ENCODE results near the gene JAGN1. TPM values are rescaled to one million over a fixed set of nuclear protein-coding genes. Genes with fewer than 3 reads are reported as not detected.
"Not testable (repeated sequence)": the region's sequence is repeated elsewhere in the genome, so short reads cannot be mapped to it uniquely, and the experiment has no call there.

JAGN1 gene
- total and polyA plus RNA-seq, 2 donors, result 24.2 to 37.5 TPM

DNA sequence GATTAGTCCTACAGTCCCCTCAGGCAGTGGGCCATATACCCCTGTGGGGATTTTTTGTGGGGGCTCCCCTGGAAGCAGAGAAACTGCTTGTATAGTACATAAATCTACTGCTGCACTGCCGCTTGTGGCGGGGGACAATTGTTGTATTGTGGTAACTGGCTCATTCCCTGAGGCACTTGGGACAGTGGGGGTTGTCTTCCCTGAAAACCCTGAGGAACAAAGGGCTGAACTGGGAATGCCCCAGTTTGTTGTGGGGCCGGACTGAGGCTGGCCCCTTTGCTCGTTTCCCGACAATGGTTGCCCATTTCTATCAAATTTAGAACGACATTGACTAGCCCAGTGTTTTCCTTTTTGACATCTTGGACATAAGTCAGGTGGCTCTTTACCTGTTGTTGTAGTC is 39.0 kb upstream of the JAGN1 start:
- not testable (repeated sequence) for H3K4me3 ChIP-seq (ENCODE audit: low read length in 2 of 2); H3K27me3 ChIP-seq (ENCODE audit: control insufficient read depth in 2 of 2, insufficient read depth in 1 of 2, low read length in 1 of 2); H3K9me3 ChIP-seq (ENCODE audit: control insufficient read depth in 2 of 2, insufficient read depth in 1 of 2, low read length in 1 of 2); H3K27ac ChIP-seq (ENCODE audit: low read depth in 1 of 2, low read length in 1 of 2); DNase-seq (ENCODE audit: low read depth in 6 of 9, low spot score in 9 of 9); H3K36me3 ChIP-seq (ENCODE audit: control insufficient read depth in 2 of 2, insufficient read depth in 2 of 2, low read length in 1 of 2); H3K4me1 ChIP-seq (ENCODE audit: control insufficient read depth in 2 of 2, insufficient read depth in 2 of 2, low read length in 2 of 2)
- 94% methylated on average over 6 of the region's 6 CpGs for WGBS

DNA sequence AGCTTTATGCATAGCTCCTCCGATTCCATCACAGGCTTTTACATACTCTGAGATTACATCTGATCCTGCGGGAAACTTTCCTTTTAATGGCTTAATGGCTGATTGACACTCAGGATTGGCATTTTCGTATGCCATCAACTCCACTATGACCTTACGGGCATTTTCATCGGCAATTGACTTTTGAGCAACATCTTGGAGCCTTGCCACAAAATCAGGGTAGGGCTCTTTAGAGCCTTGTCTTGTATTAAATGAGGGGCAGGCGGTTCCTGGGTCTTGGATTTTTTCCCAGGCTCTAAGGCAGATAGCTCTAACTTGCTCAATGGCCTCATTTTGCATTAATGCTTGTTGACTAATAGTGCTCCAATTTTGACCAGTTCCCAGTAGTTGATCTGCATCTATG is 38.5 kb upstream of the JAGN1 start:
- H3K9me3 ChIP-seq (ENCODE audit: control insufficient read depth in 2 of 2, insufficient read depth in 1 of 2, low read length in 1 of 2); DNase-seq (ENCODE audit: low read depth in 6 of 9, low spot score in 9 of 9): not testable (repeated sequence)
- 90% methylated on average over 6 of the region's 6 CpGs for WGBS

DNA sequence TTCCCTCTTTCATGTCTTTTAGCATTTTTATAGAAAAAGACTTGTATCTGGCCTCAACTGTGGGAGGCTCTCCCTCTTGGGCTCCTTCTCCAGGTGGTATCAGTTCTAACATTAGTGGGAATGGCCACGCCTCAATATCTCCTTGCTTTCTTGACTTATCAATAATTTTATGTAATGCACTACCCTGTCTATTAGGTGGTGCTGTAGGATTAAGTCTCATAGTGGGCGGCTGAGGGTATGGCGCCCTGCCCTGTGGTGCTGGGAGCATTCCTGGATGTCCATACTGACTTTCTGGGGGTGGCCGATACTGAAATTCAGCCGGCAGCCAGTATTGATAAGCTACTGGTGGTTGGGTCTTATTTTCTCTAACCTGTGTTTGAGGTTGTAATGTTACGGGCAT is 37.9 kb upstream of the JAGN1 start:
- H3K4me3 ChIP-seq (ENCODE audit: low read length in 2 of 2), result no peak overlapping the region
- no peak for DNase-seq (ENCODE audit: low read depth in 6 of 9, low spot score in 9 of 9)
- 98% methylated on average over 6 of the region's 6 CpGs for WGBS

More for the DNA sequence above, 38.5 kb upstream of the JAGN1 start:
- not testable (repeated sequence) for H3K4me3 ChIP-seq (ENCODE audit: low read length in 2 of 2); H3K36me3 ChIP-seq (ENCODE audit: control insufficient read depth in 2 of 2, insufficient read depth in 2 of 2, low read length in 1 of 2); H3K27me3 ChIP-seq (ENCODE audit: control insufficient read depth in 2 of 2, insufficient read depth in 1 of 2, low read length in 1 of 2); H3K4me1 ChIP-seq (ENCODE audit: control insufficient read depth in 2 of 2, insufficient read depth in 2 of 2, low read length in 2 of 2); H3K27ac ChIP-seq (ENCODE audit: low read depth in 1 of 2, low read length in 1 of 2)

DNA sequence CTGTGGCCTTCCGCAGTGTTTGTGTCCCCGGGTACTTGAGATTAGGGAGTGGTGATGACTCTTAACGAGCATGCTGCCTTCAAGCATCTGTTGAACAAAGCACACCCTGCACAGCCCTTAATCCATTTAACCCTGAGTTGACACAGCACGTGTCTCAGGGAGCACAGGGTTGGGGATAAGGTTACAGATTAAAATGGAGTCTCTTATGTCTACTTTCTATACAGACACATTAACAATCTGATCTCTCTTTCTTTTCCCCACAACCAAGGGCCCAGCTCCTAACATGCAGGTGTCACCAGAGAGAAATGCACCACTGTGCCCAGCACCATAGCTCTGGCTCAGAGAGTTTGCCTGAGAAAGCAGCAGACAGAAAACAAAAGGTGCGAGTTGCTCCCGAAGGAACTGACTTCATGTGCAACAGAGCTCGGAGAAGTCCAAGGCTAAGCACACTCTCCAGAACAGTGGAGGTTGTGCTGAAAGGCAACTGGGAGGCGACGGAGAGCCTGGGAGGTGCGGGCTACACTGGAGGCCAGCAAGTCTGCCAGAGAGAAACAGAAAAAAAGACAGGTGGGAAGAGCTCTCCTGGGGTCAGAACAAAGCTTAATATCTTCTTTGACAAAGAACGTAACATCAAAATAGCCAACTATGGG is 36.0 kb upstream of the JAGN1 start:
- H3K4me1 ChIP-seq (ENCODE audit: control insufficient read depth in 2 of 2, insufficient read depth in 2 of 2, low read length in 2 of 2); H3K36me3 ChIP-seq (ENCODE audit: control insufficient read depth in 2 of 2, insufficient read depth in 2 of 2, low read length in 1 of 2); H3K4me3 ChIP-seq (ENCODE audit: low read length in 2 of 2); DNase-seq (ENCODE audit: low read depth in 6 of 9, low spot score in 9 of 9); H3K27ac ChIP-seq (ENCODE audit: low read depth in 1 of 2, low read length in 1 of 2); H3K9me3 ChIP-seq (ENCODE audit: control insufficient read depth in 2 of 2, insufficient read depth in 1 of 2, low read length in 1 of 2); H3K27me3 ChIP-seq (ENCODE audit: control insufficient read depth in 2 of 2, insufficient read depth in 1 of 2, low read length in 1 of 2): not testable (repeated sequence)
- 93% methylated on average over 11 of the region's 11 CpGs for WGBS

More for the DNA sequence above, 37.9 kb upstream of the JAGN1 start:
- Histone ChIP-seq H3K9me3 (ENCODE audit: control insufficient read depth in 2 of 2, insufficient read depth in 1 of 2, low read length in 1 of 2) (no peaks in the 10 kb centered on the region), H3K27me3 (ENCODE audit: control insufficient read depth in 2 of 2, insufficient read depth in 1 of 2, low read length in 1 of 2) (peaks cover 0 to 2% of the 10 kb centered on the region in 2 donors), H3K27ac (ENCODE audit: low read depth in 1 of 2, low read length in 1 of 2) (no peak overlapping the region), H3K36me3 (ENCODE audit: control insufficient read depth in 2 of 2, insufficient read depth in 2 of 2, low read length in 1 of 2) (no peaks in the 10 kb centered on the region), H3K4me1 (ENCODE audit: control insufficient read depth in 2 of 2, insufficient read depth in 2 of 2, low read length in 2 of 2) (no peaks in the 10 kb centered on the region)

DNA sequence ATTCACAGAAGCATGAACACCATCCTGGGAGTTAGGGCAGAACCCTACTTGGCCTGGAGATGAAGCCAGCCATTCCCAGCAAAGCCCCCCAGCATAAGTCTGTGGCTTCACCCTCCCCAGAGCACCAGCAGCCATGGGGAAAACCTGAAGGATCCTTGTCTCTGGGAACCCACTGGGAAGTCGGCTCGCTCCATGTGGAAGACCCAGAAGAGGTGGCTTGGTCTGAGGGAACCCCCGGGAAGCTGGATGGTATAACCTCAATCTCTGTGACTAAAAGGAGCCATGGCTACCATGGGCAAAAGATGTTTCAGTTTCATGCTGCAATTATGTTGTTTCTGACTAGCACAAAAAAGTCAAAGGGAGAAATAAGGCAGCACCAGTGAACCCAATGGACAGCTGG is 34.8 kb upstream of the JAGN1 start:
- Histone ChIP-seq H3K4me3 (ENCODE audit: low read length in 2 of 2) (no peak overlapping the region), H3K27me3 (ENCODE audit: control insufficient read depth in 2 of 2, insufficient read depth in 1 of 2, low read length in 1 of 2) (peaks cover 0 to 2% of the 10 kb centered on the region in 2 donors), H3K27ac (ENCODE audit: low read depth in 1 of 2, low read length in 1 of 2) (no peak overlapping the region), H3K4me1 (ENCODE audit: control insufficient read depth in 2 of 2, insufficient read depth in 2 of 2, low read length in 2 of 2) (no peaks in the 10 kb centered on the region), H3K36me3 (ENCODE audit: control insufficient read depth in 2 of 2, insufficient read depth in 2 of 2, low read length in 1 of 2) (no peaks in the 10 kb centered on the region), H3K9me3 (ENCODE audit: control insufficient read depth in 2 of 2, insufficient read depth in 1 of 2, low read length in 1 of 2) (no peaks in the 10 kb centered on the region)
- no peak for DNase-seq (ENCODE audit: low read depth in 6 of 9, low spot score in 9 of 9)
- 99% methylated on average over 3 of the region's 3 CpGs for WGBS

DNA sequence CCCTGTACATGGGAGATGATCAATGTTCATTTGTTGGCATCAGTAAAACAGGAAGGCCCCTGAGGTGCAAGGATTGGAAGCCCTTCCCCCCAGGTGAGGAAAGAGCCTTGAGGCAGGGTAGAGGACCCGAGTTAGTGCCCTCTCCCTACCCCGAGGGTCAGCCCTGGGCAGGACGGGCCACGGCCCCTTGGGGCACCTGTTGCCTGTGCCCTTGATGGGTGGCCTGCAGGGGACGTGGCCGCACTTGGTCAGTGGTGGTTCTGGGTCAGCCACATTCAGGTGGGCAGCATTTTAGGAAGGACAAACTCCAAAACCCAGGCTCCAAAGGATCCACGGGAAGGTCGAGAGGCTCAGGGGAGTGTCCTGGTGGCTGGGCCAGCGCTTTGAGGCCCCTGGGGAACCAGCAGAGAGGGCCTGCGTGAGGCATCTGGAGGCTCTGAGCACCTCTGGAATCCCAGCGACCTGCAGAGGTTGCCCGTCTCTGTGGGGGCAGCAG is 30.8 kb upstream of the JAGN1 start:
- H3K9me3 ChIP-seq (ENCODE audit: control insufficient read depth in 2 of 2, insufficient read depth in 1 of 2, low read length in 1 of 2), result no peaks in the 10 kb centered on the region
- H3K4me1 ChIP-seq (ENCODE audit: control insufficient read depth in 2 of 2, insufficient read depth in 2 of 2, low read length in 2 of 2), result peaks cover 0 to 2% of the 10 kb centered on the region in 2 donors
- no peak overlapping the region for H3K27ac ChIP-seq (ENCODE audit: low read depth in 1 of 2, low read length in 1 of 2)
- no peaks in the 10 kb centered on the region for H3K36me3 ChIP-seq (ENCODE audit: control insufficient read depth in 2 of 2, insufficient read depth in 2 of 2, low read length in 1 of 2)
- WGBS, result 97% methylated on average over 12 of the region's 12 CpGs
- H3K4me3 ChIP-seq (ENCODE audit: low read length in 2 of 2), result no peak overlapping the region
- DNase-seq (ENCODE audit: low read depth in 6 of 9, low spot score in 9 of 9), result no peak
- H3K27me3 ChIP-seq (ENCODE audit: control insufficient read depth in 2 of 2, insufficient read depth in 1 of 2, low read length in 1 of 2), result peaks cover 0 to 26% of the 10 kb centered on the region in 2 donors

DNA sequence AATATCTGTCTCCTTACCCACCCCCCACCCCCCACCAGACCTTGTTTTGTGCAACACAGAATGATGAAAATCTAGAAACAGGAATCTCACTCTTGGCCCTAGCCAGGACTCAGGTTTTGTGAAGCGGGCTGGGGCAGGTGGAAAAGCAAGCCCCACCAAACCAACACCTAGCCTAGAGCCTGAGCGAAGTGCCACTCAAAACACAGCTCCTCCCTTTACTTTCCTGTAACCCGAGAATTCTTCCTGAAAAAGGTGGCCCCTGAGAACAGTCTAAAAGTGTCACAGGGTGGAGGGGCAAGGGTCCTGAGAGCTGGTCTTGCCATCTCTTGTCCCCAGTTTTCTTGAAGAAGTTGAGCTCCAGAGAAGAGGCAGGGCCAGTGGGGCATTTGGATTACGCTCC is 29.2 kb upstream of the JAGN1 start:
- no peaks in the 10 kb centered on the region for H3K9me3 ChIP-seq (ENCODE audit: control insufficient read depth in 2 of 2, insufficient read depth in 1 of 2, low read length in 1 of 2)
- no peak for DNase-seq (ENCODE audit: low read depth in 6 of 9, low spot score in 9 of 9)
- H3K36me3 ChIP-seq (ENCODE audit: control insufficient read depth in 2 of 2, insufficient read depth in 2 of 2, low read length in 1 of 2), result no peaks in the 10 kb centered on the region
- peaks cover 0 to 25% of the 10 kb centered on the region in 2 donors for H3K27me3 ChIP-seq (ENCODE audit: control insufficient read depth in 2 of 2, insufficient read depth in 1 of 2, low read length in 1 of 2)
- H3K4me3 ChIP-seq (ENCODE audit: low read length in 2 of 2), result no peak overlapping the region
- 96% methylated on average over 4 of the region's 4 CpGs for WGBS
- peaks cover 0 to 3% of the 10 kb centered on the region in 2 donors for H3K4me1 ChIP-seq (ENCODE audit: control insufficient read depth in 2 of 2, insufficient read depth in 2 of 2, low read length in 2 of 2)
- no peak overlapping the region for H3K27ac ChIP-seq (ENCODE audit: low read depth in 1 of 2, low read length in 1 of 2)

DNA sequence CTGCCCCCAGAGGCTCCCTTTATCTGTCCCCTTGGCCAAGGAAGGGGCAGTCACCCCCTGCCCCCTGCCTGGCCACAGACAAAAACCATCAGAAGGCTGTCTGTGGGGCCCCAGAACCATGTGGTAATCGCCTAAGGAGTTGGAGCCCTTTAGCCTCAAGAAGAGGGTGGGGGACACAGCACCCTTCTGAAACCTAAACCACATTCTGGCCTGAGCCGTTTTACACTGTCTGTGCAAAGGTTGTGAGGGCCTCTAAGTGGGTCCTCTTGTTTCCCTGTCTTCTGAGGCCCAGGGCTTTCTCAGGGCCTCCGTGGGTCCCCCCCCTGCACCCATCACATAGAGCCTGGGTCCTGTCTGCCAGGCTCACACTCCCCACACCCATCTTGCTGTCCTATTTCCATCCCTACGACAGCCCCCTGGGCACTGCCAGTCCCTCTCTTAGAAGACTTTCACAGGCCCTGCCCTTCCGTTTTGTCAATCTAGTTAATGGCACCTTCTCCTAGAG is 28.7 kb upstream of the JAGN1 start:
- Histone ChIP-seq H3K27ac (ENCODE audit: low read depth in 1 of 2, low read length in 1 of 2) (no peak overlapping the region), H3K27me3 (ENCODE audit: control insufficient read depth in 2 of 2, insufficient read depth in 1 of 2, low read length in 1 of 2) (peaks cover 0 to 25% of the 10 kb centered on the region in 2 donors), H3K36me3 (ENCODE audit: control insufficient read depth in 2 of 2, insufficient read depth in 2 of 2, low read length in 1 of 2) (no peaks in the 10 kb centered on the region), H3K9me3 (ENCODE audit: control insufficient read depth in 2 of 2, insufficient read depth in 1 of 2, low read length in 1 of 2) (no peaks in the 10 kb centered on the region), H3K4me1 (ENCODE audit: control insufficient read depth in 2 of 2, insufficient read depth in 2 of 2, low read length in 2 of 2) (peaks cover 0 to 3% of the 10 kb centered on the region in 2 donors), H3K4me3 (ENCODE audit: low read length in 2 of 2) (no peak overlapping the region)
- no peak for DNase-seq (ENCODE audit: low read depth in 6 of 9, low spot score in 9 of 9)
- 91% methylated on average over 5 of the region's 5 CpGs for WGBS

DNA sequence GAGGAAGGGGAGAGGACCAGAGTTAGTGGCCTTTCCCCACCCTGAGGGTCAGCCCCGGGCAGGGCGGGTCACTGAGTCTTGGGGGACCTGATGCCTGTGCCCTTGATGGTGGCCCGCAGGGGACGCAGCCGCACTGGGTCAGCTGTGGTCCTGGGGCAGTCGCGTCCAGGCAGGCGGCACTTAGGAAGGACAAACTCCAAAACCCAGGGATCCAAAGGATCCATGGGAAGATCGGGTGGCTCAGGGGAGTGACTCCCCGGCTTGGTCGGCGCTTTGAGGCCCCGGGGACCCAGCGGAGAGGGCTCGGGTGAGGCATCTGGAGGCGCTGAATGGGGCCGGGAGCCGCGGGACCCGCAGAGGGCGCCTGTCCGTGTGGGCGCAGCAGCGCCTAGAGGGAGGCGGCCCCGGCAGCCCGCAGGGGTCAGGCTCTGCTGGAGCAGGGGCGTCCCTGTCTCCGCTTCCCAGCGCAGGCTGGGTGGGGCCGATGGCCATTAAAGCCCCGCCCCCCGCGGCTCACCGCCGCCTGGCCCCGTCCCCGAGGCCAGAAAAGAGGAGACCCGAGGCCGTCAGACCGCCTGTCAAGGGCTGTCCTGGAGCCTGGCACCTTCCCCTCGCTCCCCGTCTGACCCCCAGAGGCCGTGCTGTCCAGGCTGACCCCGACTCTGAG is 27.9 kb upstream of the JAGN1 start:
- Histone ChIP-seq H3K36me3 (ENCODE audit: control insufficient read depth in 2 of 2, insufficient read depth in 2 of 2, low read length in 1 of 2) (no peaks in the 10 kb centered on the region), H3K4me3 (ENCODE audit: low read length in 2 of 2) (peak overlapping the region in 1 of 2 donors; percentile 21), H3K27me3 (ENCODE audit: control insufficient read depth in 2 of 2, insufficient read depth in 1 of 2, low read length in 1 of 2) (peaks cover 0 to 25% of the 10 kb centered on the region in 2 donors), H3K9me3 (ENCODE audit: control insufficient read depth in 2 of 2, insufficient read depth in 1 of 2, low read length in 1 of 2) (no peaks in the 10 kb centered on the region), H3K27ac (ENCODE audit: low read depth in 1 of 2, low read length in 1 of 2) (no peak overlapping the region), H3K4me1 (ENCODE audit: control insufficient read depth in 2 of 2, insufficient read depth in 2 of 2, low read length in 2 of 2) (peaks cover 0 to 3% of the 10 kb centered on the region in 2 donors)
- DNase-seq (ENCODE audit: low read depth in 6 of 9, low spot score in 9 of 9), result peak in 3 of 9 donors; percentile 19 to 40 (median 26)
- 21% methylated on average over 45 of the region's 45 CpGs for WGBS
